Transverse colon (tissue), 4 donors: ENCODE results near the gene CYFIP2.

Experiments used
- EP300 ChIP-seq: sonication (generic); formaldehyde crosslinking; IDR thresholded peaks from one replicate; pipeline ENCODE4 v1.6.1; 2017; ENCODE audit warnings: antibody characterized with exemption, low read depth
- POLR2A ChIP-seq: fragments of 450-650 bp; IDR thresholded peaks from one replicate; pipeline ENCODE4 v1.6.1; 2016; ENCODE audit warnings: antibody characterized with exemption, mild to moderate bottlenecking, moderate library complexity
- POLR2AphosphoS5 ChIP-seq, 3 donors: sonication (generic); formaldehyde crosslinking; IDR thresholded peaks; one replicate each; pipeline ENCODE4 v1.6.1; 2016; ENCODE audit warnings: antibody characterized with exemption in 3 of 3
- TF ChIP-seq, protein P1 (sequence below), 5 experiments: fragments of 200-600 bp in 3 of 5; fragments of 450-650 bp in 2 of 5; sonication (generic) in 3 of 5; IDR thresholded peaks; 1 replicate in 2 of 5; 2 replicates in 3 of 5; pipeline ENCODE4 v1.5.1; 2016 to 2017; ENCODE audit warnings: antibody characterized with exemption in 5 of 5, inconsistent platforms in 3 of 5, mild to moderate bottlenecking in 2 of 5, moderate library complexity in 1 of 5

DNA sequence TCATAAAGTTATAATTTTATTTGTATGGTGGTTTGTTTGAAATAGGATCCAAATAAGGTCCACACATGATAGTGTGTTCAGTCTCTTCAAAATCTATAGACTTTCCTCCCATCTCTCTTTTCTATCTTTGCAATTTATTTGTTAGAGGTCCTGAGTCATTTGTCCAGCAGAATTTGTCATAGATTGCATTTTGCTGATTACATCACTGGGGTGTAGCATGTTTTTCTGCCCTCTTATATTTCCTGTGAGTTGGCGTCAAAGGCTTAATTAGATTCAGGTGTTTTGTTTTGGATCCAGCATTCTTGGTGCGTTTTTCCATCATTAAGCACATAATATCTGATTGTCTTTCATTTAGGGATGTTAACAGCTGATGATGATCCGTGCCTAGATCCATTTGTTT lies 15.0 kb downstream of the CYFIP2 start:
- TF ChIP-seq, protein P1, sequence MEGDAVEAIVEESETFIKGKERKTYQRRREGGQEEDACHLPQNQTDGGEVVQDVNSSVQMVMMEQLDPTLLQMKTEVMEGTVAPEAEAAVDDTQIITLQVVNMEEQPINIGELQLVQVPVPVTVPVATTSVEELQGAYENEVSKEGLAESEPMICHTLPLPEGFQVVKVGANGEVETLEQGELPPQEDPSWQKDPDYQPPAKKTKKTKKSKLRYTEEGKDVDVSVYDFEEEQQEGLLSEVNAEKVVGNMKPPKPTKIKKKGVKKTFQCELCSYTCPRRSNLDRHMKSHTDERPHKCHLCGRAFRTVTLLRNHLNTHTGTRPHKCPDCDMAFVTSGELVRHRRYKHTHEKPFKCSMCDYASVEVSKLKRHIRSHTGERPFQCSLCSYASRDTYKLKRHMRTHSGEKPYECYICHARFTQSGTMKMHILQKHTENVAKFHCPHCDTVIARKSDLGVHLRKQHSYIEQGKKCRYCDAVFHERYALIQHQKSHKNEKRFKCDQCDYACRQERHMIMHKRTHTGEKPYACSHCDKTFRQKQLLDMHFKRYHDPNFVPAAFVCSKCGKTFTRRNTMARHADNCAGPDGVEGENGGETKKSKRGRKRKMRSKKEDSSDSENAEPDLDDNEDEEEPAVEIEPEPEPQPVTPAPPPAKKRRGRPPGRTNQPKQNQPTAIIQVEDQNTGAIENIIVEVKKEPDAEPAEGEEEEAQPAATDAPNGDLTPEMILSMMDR (IDR thresholded peaks at IDR 0.05): no peak
- TF ChIP-seq POLR2A (no peak), POLR2AphosphoS5 (IDR thresholded peaks at IDR 0.05) (no peak), EP300 (no peak)
